ENCODE results near the gene ZG16.
"Not testable (repeated sequence)": the region's sequence is repeated elsewhere in the genome, so short reads cannot be mapped to it uniquely, and the experiment has no call there.

Gene ZG16

GRCh38 chr16:29775742-29776408 lies 2.2 kb upstream of the ZG16 start:
- in situ Hi-C loops (cut with MboI; ENCODE audit: low sequenced_read_pairs, unreplicated experiment), result no loop called here
- no peak for DNase-seq (ENCODE audit: low spot score)
- no peak for TF ChIP-seq CTCF (IDR thresholded peaks at IDR 0.05; ENCODE audit: borderline replicate concordance, control extremely low read depth, extremely low read depth, insufficient read depth, missing control alignments)

GRCh38 chr16:29779474-29779873 lies 1.4 kb downstream of the ZG16 start:
- in situ Hi-C loops (cut with MboI; ENCODE audit: low sequenced_read_pairs, unreplicated experiment), result no loop called here
- no peak for TF ChIP-seq CTCF (IDR thresholded peaks at IDR 0.05; ENCODE audit: borderline replicate concordance, control extremely low read depth, extremely low read depth, insufficient read depth, missing control alignments)
- no peak for DNase-seq (ENCODE audit: low spot score)

- in situ Hi-C loops (cut with MboI; ENCODE audit: low sequenced_read_pairs, unreplicated experiment); DNase-seq (ENCODE audit: low spot score): not testable (repeated sequence)
These were observed 5.3 kb downstream of the ZG16 start for GRCh38 chr16:29783094-29783953.

- TF ChIP-seq CTCF (IDR thresholded peaks at IDR 0.05; ENCODE audit: borderline replicate concordance, control extremely low read depth, extremely low read depth, insufficient read depth, missing control alignments), result no peak
- no peak for DNase-seq (ENCODE audit: low spot score)
- in situ Hi-C loops (cut with MboI; ENCODE audit: low sequenced_read_pairs, unreplicated experiment), result no loop called here
These were observed 6.1 kb downstream of the ZG16 start for GRCh38 chr16:29784157-29784556.

GRCh38 chr16:29784901-29785500 lies 6.9 kb downstream of the ZG16 start:
- peak; percentile 85 for DNase-seq (ENCODE audit: low spot score)

GRCh38 chr16:29787155-29787554 lies 9.1 kb downstream of the ZG16 start:
- in situ Hi-C loops (cut with MboI; ENCODE audit: low sequenced_read_pairs, unreplicated experiment); DNase-seq (ENCODE audit: low spot score): not testable (repeated sequence)

More at GRCh38 chr16:29784901-29785500, 6.9 kb downstream of the ZG16 start:
- peak; percentile 78 for TF ChIP-seq CTCF (IDR thresholded peaks at IDR 0.05; ENCODE audit: borderline replicate concordance, control extremely low read depth, extremely low read depth, insufficient read depth, missing control alignments)
- in situ Hi-C loops (cut with MboI; ENCODE audit: low sequenced_read_pairs, unreplicated experiment), result no loop called here

- in situ Hi-C loops (cut with MboI; ENCODE audit: low sequenced_read_pairs, unreplicated experiment), result no loop called here
- peak; percentile 54 for DNase-seq (ENCODE audit: low spot score)
- TF ChIP-seq CTCF (IDR thresholded peaks at IDR 0.05; ENCODE audit: borderline replicate concordance, control extremely low read depth, extremely low read depth, insufficient read depth, missing control alignments), result no peak
These were observed 11.7 kb downstream of the ZG16 start for GRCh38 chr16:29789775-29790182.
